Measurements from ENCODE around the gene DSCAML1.
"Not testable (repeated sequence)": the region's sequence is repeated elsewhere in the genome, so short reads cannot be mapped to it uniquely, and the experiment has no call there.

The DSCAML1 gene

GRCh38 chr11:117462183-117462863 lies 334.7 kb downstream of the DSCAML1 start:
- DNase-seq (ENCODE audit: low read depth), result no peak

GRCh38 chr11:117461396-117462182 lies 335.4 kb downstream of the DSCAML1 start:
- DNase-seq (ENCODE audit: low read depth), result no peak

- no peak for DNase-seq (ENCODE audit: low read depth)
Measured at GRCh38 chr11:117459979-117460300, 337.1 kb downstream of the DSCAML1 start.

- no peak for DNase-seq (ENCODE audit: low read depth)
Measured at GRCh38 chr11:117459123-117459978, 337.7 kb downstream of the DSCAML1 start.

- DNase-seq (ENCODE audit: low read depth), result no peak
Measured at GRCh38 chr11:117458275-117459122, 338.5 kb downstream of the DSCAML1 start.

- no peak for DNase-seq (ENCODE audit: low read depth)
Measured at GRCh38 chr11:117457835-117458234, 339.2 kb downstream of the DSCAML1 start.

GRCh38 chr11:117457031-117457785 lies 339.8 kb downstream of the DSCAML1 start:
- no peak for DNase-seq (ENCODE audit: low read depth)

GRCh38 chr11:117456721-117457029 lies 340.3 kb downstream of the DSCAML1 start:
- DNase-seq (ENCODE audit: low read depth), result not testable (repeated sequence)

- no peak for DNase-seq (ENCODE audit: low read depth)
Measured at GRCh38 chr11:117456027-117456720, 340.8 kb downstream of the DSCAML1 start.

GRCh38 chr11:117454564-117454917 lies 342.5 kb downstream of the DSCAML1 start:
- no peak for DNase-seq (ENCODE audit: low read depth)

GRCh38 chr11:117453886-117454563 lies 343.0 kb downstream of the DSCAML1 start:
- no peak for DNase-seq (ENCODE audit: low read depth)

GRCh38 chr11:117449111-117449693 lies 347.8 kb downstream of the DSCAML1 start:
- DNase-seq (ENCODE audit: low read depth), result peak; percentile 26

GRCh38 chr11:117444711-117445658 lies 352.0 kb downstream of the DSCAML1 start:
- DNase-seq (ENCODE audit: low read depth), result no peak

GRCh38 chr11:117444256-117444655 lies 352.8 kb downstream of the DSCAML1 start:
- DNase-seq (ENCODE audit: low read depth), result no peak

- DNase-seq (ENCODE audit: low read depth), result peak; percentile 58
Measured at GRCh38 chr11:117443266-117444186, 353.5 kb downstream of the DSCAML1 start.

GRCh38 chr11:117442869-117443239 lies 354.2 kb downstream of the DSCAML1 start:
- DNase-seq (ENCODE audit: low read depth), result no peak

GRCh38 chr11:117442049-117442868 lies 354.8 kb downstream of the DSCAML1 start:
- no peak for DNase-seq (ENCODE audit: low read depth)
